ENCODE results near the gene COPS4.
"Not testable (repeated sequence)": the region's sequence is repeated elsewhere in the genome, so short reads cannot be mapped to it uniquely, and the experiment has no call there.

COPS4 gene

GRCh38 chr4:83083925-83084475 lies 49.0 kb downstream of the COPS4 start:
- no peak for DNase-seq (ENCODE audit: low read depth, low spot score)

GRCh38 chr4:83084956-83085355 lies 50.0 kb downstream of the COPS4 start:
- not testable (repeated sequence) for DNase-seq (ENCODE audit: low read depth, low spot score)

GRCh38 chr4:83089410-83090157 lies 54.6 kb downstream of the COPS4 start:
- DNase-seq (ENCODE audit: low read depth, low spot score) = no peak

GRCh38 chr4:83093060-83093640 lies 58.2 kb downstream of the COPS4 start:
- no peak for DNase-seq (ENCODE audit: low read depth, low spot score)

GRCh38 chr4:83096397-83096796 lies 61.4 kb downstream of the COPS4 start:
- DNase-seq (ENCODE audit: low read depth, low spot score) = no peak

GRCh38 chr4:83104991-83105390 lies 70.0 kb downstream of the COPS4 start:
- no peak for DNase-seq (ENCODE audit: low read depth, low spot score)

- DNase-seq (ENCODE audit: low read depth, low spot score) = no peak
Observed at GRCh38 chr4:83107631-83108030, 72.6 kb downstream of the COPS4 start.

GRCh38 chr4:83108101-83108861 lies 73.3 kb downstream of the COPS4 start:
- DNase-seq (ENCODE audit: low read depth, low spot score) = no peak

GRCh38 chr4:83109480-83110222 lies 74.7 kb downstream of the COPS4 start:
- DNase-seq (ENCODE audit: low read depth, low spot score) = no peak

- DNase-seq (ENCODE audit: low read depth, low spot score) = peak; percentile 38
Observed at GRCh38 chr4:83110223-83110945, 75.4 kb downstream of the COPS4 start.

- DNase-seq (ENCODE audit: low read depth, low spot score) = no peak
Observed at GRCh38 chr4:83110970-83111750, 76.2 kb downstream of the COPS4 start.

- not testable (repeated sequence) for DNase-seq (ENCODE audit: low read depth, low spot score)
Observed at GRCh38 chr4:83111751-83112141, 76.8 kb downstream of the COPS4 start.

GRCh38 chr4:83112231-83112630 lies 77.2 kb downstream of the COPS4 start:
- no peak for DNase-seq (ENCODE audit: low read depth, low spot score)

GRCh38 chr4:83112678-83113428 lies 77.9 kb downstream of the COPS4 start:
- no peak for DNase-seq (ENCODE audit: low read depth, low spot score)

- DNase-seq (ENCODE audit: low read depth, low spot score) = no peak
Observed at GRCh38 chr4:83113429-83113786, 78.4 kb downstream of the COPS4 start.

- DNase-seq (ENCODE audit: low read depth, low spot score) = no peak
Observed at GRCh38 chr4:83114576-83114975, 79.6 kb downstream of the COPS4 start, which contains the start of gene PLAC8. Gene PLAC8 (minus strand): TSS chr4:83114729. CDS start chr4:83107921, 6,808 bp downstream.

- DNase-seq (ENCODE audit: low read depth, low spot score) = no peak
Observed at GRCh38 chr4:83115000-83115399, 80.0 kb downstream of the COPS4 start.

GRCh38 chr4:83115656-83116285 lies 80.8 kb downstream of the COPS4 start:
- no peak for DNase-seq (ENCODE audit: low read depth, low spot score)

GRCh38 chr4:83118869-83119268 lies 83.9 kb downstream of the COPS4 start:
- no peak for DNase-seq (ENCODE audit: low read depth, low spot score)

All from brain pericyte (primary cell).